ENCODE results near the gene SLC16A3.
"Not testable (repeated sequence)": the region's sequence is repeated elsewhere in the genome, so short reads cannot be mapped to it uniquely, and the experiment has no call there.

SLC16A3 gene

DNA sequence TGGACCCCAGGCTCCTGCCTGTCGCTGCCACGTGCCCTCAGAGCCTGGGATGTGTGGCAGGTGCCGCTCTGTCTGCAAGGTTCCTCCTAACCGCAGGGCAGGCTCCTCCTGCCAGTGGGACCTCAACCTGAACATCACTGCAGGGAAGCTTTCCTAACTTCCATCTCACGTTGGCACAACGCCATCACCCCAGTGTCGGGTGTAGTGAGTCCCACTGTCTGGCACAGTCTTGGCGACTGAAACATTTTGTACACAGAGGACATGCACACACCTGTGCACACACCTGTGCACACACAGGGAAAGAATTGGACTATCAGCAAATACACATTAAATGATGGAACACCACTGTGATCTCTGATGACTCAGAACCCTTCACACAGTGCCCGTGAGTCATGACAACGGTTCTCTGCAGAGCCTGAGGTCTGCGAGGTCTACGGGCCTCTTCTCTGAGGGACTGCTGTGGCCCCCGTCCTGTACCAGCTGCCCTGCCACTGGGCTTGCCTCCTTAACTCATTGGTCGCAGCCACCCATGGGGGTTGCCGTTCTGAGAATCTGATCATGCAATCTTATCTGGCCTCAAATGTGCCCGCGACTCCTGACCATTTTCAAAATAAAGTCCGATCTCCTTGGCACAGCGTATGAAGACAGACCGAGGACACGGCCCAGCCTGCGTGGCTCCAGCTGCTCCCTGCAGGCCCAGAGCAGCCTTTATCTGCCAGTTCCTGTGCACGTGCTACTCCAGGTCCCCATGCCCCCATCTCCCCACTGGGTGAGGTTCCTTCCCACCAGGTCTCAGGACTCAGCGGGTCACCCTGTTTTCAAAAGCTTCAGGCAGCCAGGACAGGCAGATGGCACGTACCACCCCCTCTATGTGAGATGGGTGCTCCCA, 23.8 kb upstream of the SLC16A3 start:
- no peak for DNase-seq

GRCh38 chr17:82205720-82206508, 22.9 kb upstream of the SLC16A3 start:
- DNase-seq = peak; percentile 81

DNA sequence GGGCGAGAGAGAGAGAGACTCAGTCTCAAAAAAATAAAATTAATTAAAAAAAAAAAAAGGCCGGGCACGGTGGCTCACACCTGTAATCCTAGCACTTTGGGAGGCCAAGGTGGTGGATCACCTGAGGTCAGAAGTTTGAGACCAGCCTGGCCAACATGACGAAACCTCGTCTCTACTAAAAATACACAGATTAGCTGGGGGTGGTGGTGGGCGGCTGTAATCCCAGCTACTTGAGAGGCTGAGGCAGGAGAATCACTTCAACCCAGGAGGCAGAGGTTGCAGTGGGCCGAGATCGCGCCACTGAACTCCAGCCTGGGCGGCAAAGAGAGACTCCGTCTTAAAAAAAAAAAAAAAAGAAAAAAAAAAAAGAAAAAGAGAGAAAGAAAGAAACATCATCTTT, 18.2 kb upstream of the SLC16A3 start:
- not testable (repeated sequence) for DNase-seq

DNA sequence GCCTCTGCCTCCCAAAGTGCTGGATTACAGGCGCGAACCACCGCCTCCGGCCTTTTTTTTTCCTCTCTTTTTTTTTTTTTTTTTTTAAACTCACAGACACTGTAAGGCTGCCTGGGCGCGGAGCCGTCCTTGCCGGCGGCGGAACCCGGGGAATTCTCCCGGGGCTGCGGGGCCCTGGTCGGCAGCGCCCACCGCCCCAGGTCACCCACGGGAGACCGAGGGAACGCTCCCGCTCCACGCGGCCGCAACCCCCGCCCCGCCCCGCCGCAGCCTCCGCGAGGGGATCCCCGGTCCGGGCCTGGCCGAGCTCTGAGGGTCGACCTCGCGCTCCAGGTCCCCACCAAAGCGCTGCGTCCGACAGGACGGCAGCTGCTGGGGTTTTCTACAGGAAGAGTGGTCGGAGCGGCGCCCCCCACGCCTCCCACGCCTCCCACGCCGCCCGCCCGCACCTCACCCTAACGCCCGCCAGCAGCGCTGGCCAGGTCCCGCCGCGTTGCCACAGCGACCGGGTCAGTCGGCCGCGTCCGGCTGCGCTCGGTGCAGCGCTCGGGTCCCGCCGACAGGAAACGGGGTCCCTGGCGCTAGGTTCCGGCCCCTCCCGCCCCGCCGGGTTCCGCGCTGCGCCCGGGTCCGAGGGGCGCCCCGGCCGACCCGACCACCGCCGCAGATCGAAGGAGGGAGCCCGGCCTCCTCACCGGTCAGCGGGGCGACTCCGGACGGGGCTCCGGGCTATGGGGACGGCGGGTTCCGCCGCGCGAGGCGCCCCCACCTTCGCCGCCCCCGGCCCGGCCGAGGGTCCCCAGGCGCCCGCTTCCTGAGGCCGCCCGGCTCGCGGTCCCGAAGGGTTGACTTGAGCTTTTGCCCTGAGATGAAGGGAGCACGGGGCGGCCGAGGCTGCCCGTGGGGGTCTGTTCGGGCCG, 16.3 kb upstream of the SLC16A3 start, which contains the start of gene CCDC57:
CCDC57 (minus strand) TSS at position 512 of the 920 bp plus-strand sequence. CDS start 10,898 bp downstream, outside the sequence.
- DNase-seq = peak; percentile 50

DNA sequence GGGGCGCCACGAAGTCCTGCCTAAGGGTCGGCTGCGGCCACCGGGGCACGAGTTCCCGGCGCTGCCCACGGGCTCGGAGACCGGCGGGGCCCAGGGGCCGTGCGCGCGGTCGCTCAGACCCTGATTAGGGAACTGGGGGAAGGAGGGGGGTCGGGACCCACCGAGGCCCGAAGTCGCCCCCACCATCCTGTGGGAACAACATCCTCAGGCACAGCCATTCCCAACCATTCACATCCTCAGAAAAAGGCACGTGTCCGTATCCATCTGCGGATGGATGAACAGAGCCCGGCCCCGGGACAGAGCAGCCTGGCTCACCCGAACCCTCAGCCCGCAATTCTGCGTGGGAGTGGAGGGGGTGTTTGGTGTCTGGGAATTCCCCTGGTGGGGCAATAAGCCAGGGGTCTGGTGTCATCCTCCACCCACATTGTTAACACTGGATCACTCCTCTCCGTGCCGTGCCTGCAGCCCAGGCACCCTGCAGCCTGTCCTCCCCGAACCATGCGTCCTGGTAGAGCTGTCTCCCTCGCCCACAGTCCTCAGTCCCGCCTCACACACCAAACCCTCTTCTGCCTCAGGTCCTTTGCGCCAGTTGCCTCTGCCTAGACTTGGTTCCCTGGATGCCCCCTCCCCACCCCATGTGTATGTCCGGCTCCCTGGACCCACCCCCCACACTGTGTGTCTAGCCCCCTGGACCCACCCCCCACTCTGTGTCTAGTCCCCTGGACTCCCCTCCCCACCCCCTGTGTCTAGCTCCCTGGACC, 15.4 kb upstream of the SLC16A3 start:
- DNase-seq = peak; percentile 60

- DNase-seq = no peak
These were observed 14.7 kb upstream of the SLC16A3 start for GRCh38 chr17:82214012-82214628.

DNA sequence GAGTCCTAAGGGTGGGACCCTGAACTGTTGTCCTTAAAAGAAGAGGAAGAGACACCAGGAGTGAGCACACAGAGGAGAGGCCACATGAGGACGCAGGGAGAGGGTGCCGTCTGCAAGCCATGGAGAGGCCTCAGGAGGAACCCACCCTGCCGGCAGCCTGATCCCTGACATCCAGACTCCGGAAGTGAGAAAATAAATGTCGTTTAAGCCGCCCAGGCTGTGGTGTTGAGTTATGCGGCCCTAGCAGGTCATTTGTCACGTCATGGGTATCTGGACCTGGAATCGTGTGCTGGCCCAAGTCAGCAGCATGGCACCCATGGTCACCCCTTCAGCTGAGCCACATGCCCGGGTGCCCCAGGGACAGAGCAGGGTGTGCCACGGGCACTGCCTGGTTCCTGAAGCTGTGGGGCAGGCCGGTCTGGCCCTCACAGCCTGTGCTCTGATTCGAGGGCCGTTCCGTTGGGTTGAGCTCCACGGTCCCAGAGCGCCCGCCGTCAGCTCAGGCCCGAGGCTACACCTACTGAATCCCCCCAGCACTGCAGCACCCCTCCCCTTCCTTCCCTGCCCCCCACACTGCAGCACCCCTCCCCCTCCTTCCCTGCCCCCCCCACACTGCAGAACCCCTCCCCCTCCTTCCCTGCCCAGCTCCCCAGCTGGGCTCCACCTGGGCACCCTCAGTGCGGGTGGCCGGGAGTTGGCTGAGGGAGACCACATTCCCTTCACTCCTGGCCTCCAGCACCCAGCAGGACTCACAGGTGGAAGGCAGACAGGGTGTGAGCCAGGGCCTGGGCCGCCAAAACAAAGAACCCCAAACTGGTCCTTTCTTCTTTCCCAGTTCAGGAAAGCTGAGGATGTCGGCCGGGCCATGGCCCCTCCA, 13.5 kb upstream of the SLC16A3 start:
- DNase-seq = no peak

- DNase-seq = no peak
These were observed 12.9 kb upstream of the SLC16A3 start for GRCh38 chr17:82215972-82216300.

DNA sequence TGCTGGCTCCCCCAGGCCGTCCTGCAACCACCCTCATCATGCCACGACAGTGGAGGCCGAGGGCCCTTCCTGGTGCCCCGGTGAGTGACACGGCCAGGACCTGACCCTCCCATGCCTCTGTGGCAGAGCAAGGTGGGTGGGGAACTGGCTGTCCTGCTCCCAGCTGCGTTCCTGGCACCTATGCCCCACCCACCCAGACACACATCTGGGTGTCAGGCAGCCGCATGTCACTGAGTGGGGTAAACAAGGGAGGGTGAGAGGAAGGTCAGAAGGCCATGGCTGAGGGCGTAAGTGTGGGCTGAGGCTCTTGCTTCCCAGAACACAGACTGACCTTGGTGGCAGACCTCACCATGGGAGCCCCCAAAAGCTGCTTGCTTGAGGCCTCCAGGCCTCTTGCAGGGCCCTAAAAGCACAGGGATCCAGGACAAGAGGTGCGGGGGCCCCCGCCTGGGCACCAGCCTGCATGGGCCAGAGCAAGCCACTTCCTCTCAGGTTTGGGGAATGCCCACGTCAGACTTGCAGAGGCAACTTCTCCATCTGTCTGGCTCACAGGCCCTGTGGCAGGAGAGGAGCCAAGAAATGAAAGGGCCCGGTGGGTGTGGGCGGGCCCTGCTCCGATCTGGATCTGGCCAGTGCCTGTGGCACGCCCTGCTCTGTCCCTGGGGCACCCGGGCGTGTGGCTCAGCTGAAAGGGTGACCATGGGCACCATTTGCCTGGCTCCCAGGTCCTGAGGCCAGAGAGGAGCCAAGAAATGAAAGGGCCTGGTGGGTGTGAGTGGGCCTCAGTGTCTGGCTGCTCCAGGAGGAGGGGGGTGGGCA, 12.3 kb upstream of the SLC16A3 start:
- peak; percentile 52 for DNase-seq

DNA sequence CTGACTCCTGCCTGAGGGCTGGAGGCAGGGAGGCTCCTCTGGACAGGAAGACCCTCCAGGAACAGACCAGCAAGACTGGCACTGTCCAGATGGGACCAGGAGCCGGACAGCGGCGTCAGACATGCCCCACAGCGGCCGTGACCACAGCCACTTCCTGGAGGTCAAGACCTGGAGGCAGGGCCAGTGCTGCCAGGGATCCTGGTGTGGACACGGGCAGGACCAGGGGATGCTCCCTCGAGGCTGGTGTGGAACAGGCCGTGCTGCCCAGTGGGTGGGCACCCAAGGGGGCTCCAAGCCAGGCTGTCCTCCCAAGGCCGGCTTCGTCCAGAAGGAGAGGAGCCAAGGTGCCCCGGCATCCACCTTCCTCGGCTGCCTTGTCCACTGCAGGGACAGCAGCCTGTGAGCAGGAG, 11.7 kb upstream of the SLC16A3 start:
- no peak for DNase-seq

DNA sequence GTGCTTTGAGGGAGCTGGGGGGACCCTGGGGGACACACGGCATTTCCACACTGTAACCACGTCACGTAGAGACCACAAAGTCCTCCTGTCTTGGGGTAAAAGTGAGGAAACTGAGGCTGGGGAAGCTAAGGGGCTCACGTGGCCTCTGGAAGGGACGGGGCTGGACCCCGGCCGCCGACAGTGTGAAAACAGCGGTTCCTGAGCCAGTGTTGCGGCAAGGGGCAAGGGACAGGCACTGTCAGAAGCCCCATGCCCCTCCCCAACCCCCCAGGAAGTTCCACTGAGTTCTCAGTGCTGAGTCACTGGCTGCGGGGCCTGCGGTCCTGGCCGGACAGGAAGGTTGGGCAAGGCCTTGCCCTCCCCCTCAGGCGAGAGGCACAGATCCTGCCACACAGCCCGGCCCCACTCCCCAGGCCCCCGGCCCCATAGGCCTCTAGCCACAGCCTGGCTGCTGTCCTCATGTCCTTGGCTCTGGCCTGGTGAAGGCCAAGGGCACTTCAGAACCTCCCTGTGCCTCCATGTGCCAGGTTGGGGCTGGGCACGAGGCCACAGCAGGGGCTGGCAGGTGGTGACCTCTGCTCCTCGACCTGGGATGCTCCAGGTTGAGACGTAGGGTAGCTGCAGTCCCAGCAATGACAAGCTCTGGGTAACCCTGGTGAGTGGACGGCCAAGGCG, 11.2 kb upstream of the SLC16A3 start:
- no peak for DNase-seq

DNA sequence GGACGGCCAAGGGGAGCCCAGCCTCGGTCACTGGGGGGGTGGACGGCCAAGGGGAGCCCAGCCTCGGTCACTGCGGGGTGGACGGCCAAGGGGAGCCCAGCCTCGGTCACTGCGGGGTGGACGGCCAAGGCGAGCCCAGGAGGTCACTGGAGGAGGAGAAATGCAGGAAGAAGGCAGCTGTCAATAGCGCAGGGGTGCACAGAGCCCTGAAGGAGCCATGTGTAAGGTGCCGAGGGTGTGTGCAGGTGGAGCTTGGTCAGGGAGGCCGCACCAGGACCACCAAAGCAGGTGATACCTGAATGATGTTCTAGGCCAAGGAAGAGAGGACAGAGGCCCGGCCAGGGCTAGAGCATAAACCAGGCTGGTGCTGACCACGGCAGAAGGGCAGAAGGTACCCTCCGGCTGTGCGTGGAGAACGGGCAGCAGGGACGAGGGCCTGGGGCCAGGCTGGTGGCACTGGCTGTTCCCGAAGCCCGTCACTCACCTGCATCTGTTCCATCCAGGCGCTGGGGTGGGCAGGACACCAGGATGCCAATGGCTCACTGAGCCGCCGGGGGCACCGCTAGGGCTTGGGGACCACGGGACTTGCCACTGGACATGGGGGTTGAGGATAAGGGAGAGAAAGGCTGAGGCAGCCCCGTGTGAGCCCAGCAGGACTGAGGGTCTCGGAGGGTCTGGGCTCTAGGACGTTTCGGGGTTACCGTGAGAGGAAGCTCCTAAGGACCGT, 10.3 kb upstream of the SLC16A3 start:
- DNase-seq = no peak

GRCh38 chr17:82219083-82219482, 9.8 kb upstream of the SLC16A3 start:
- no peak for DNase-seq

- no peak for DNase-seq
These were observed 8.8 kb upstream of the SLC16A3 start for GRCh38 chr17:82219753-82220709.

GRCh38 chr17:82221341-82221902, 7.4 kb upstream of the SLC16A3 start:
- DNase-seq = no peak

- DNase-seq = no peak
These were observed 6.0 kb upstream of the SLC16A3 start for GRCh38 chr17:82222816-82223215.

DNA sequence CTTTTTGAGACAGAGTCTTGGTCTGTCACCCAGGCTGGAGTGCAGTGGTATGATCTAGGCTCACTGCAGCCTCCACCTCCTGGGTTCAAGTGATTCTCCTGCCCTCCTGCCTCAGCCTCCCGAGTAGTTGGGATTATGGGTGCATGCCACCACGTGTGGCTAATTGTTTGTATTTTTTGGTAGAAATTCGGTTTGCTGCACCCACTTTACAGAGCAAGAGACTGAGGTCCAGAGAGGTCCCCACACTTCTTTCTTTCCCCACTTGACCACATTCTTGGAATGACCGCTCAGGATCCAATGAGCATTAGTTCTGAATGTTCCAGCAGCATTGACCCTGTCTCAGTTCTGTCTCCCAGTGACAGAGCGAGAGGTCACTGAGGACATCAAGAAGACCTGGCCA, 5.3 kb upstream of the SLC16A3 start:
- DNase-seq = no peak

Data from CD4-positive, alpha-beta T cell treated with Interleukin-4 for 4 hours (primary cell).